HG03378 (cell line): Measurements from ENCODE around the gene OR13J1.

Experiments used
- ATAC-seq: cut with Tn5 transposase; IDR thresholded peaks from one replicate; pipeline ENCODE4 v1.9.1; 2021; ENCODE audit warnings: mild to moderate bottlenecking, moderate library complexity; ENCODE audit not compliant: unreplicated experiment

The OR13J1 gene

GRCh38 chr9:35835216-35835632, 35.0 kb downstream of the OR13J1 start:
- no peak for ATAC-seq

- ATAC-seq, result no peak
Measured at GRCh38 chr9:35834260-35835215, 35.7 kb downstream of the OR13J1 start.

- ATAC-seq, result no peak
Measured at GRCh38 chr9:35832814-35833213, 37.4 kb downstream of the OR13J1 start.

GRCh38 chr9:35831040-35831439, 39.2 kb downstream of the OR13J1 start:
- ATAC-seq, result no peak

- ATAC-seq, result no peak
Measured at GRCh38 chr9:35829764-35830096, 40.5 kb downstream of the OR13J1 start.

- peak; percentile 40 for ATAC-seq
Measured at GRCh38 chr9:35829084-35829763, 41.0 kb downstream of the OR13J1 start, which contains the start of gene TMEM8B. Gene TMEM8B (plus strand): TSS chr9:35829228. CDS start chr9:35829448, 220 bp downstream.

- no peak for ATAC-seq
Measured at GRCh38 chr9:35828716-35829083, 41.5 kb downstream of the OR13J1 start, which contains the start of gene FAM221B. Gene FAM221B (minus strand): TSS chr9:35828732. CDS start chr9:35826161, 2,571 bp downstream.

- no peak for ATAC-seq
Measured at GRCh38 chr9:35827486-35827885, 42.7 kb downstream of the OR13J1 start.

GRCh38 chr9:35826071-35826701, 44.0 kb downstream of the OR13J1 start:
- ATAC-seq, result peak; percentile 60

GRCh38 chr9:35822926-35823325, 47.3 kb downstream of the OR13J1 start:
- ATAC-seq, result no peak

GRCh38 chr9:35820076-35820475, 50.1 kb downstream of the OR13J1 start:
- ATAC-seq, result no peak
